HepG2 (cell line): ENCODE data around the gene PELI2. TPM values are rescaled to one million over a fixed set of nuclear protein-coding genes. Genes with fewer than 3 reads are reported as not detected.

Experiments used
- EEA1 ChIP-seq: sonication (generic); formaldehyde crosslinking; IDR thresholded peaks from 2 replicates; pipeline ENCODE4 v1.5.1; 2020; ENCODE audit warnings: mild to moderate bottlenecking, missing genetic modification reagents, borderline replicate concordance
- FOXK1 ChIP-seq: sonication (generic); formaldehyde crosslinking; IDR thresholded peaks from 2 replicates; pipeline ENCODE4 v1.4.0; 2020; ENCODE audit warnings: low read depth, missing genetic modification reagents, borderline replicate concordance
- HCFC1 ChIP-seq: fragments of 150-350 bp; IDR thresholded peaks from 2 replicates; pipeline ENCODE4 v1.6.1; 2014; ENCODE audit warnings: low read depth, low read length
- HIVEP1 ChIP-seq: sonication (generic); formaldehyde crosslinking; IDR thresholded peaks from 2 replicates; pipeline ENCODE4 v1.4.0; 2020; ENCODE audit warnings: mild to moderate bottlenecking, missing genetic modification reagents
- HNRNPLL ChIP-seq: fragments of 200-400 bp; formaldehyde crosslinking; IDR thresholded peaks from 2 replicates; pipeline ENCODE4 v1.6.1; 2017; ENCODE audit warnings: mild to moderate bottlenecking, low read depth, low read length; ENCODE audit not compliant: poor library complexity, severe bottlenecking
- KDM2A ChIP-seq: sonication (generic); formaldehyde crosslinking; IDR thresholded peaks from 2 replicates; pipeline ENCODE4 v1.4.0; 2020; ENCODE audit warnings: low read depth, missing genetic modification reagents, borderline replicate concordance
- KDM5B ChIP-seq: sonication (generic); formaldehyde crosslinking; IDR thresholded peaks from 2 replicates; pipeline ENCODE4 v1.4.0; 2020; ENCODE audit warnings: missing genetic modification reagents, mild to moderate bottlenecking, borderline replicate concordance
- LCORL ChIP-seq, 2 experiments: fragments of 450-650 bp in 1 of 2; sonication (generic) in 1 of 2; formaldehyde crosslinking in 1 of 2; IDR thresholded peaks; 2 replicates each; pipeline versions ENCODE4 v1.5.0 to v1.6.1; 2017 to 2020; ENCODE audit warnings: antibody characterized with exemption in 1 of 2, missing genetic modification reagents in 1 of 2
- MAFF ChIP-seq: IDR thresholded peaks from 2 replicates; pipeline ENCODE4 v1.6.1; 2011; ENCODE audit warnings: low read depth, low read length, improper control_type of control experiment
- PAF1 ChIP-seq: IDR thresholded peaks from 2 replicates; pipeline ENCODE4 v1.6.1; 2016; ENCODE audit warnings: missing genetic modification reagents, missing compliant biosample characterization
- SMC3 ChIP-seq: IDR thresholded peaks from 2 replicates; pipeline ENCODE4 v1.6.1; 2011; ENCODE audit warnings: low read length, improper control_type of control experiment
- SRSF1 ChIP-seq: fragments of 200-400 bp; formaldehyde crosslinking; optimal IDR thresholded peaks from 2 replicates; pipeline ENCODE3; 2017; ENCODE audit warnings: mild to moderate bottlenecking, low read depth, low read length, moderate library complexity
- STAG1 ChIP-seq: sonication (generic); formaldehyde crosslinking; IDR thresholded peaks from 2 replicates; pipeline ENCODE4 v1.4.0; 2020; ENCODE audit warnings: missing genetic modification reagents
- TCF7 ChIP-seq: sonication (generic); IDR thresholded peaks from 2 replicates; pipeline ENCODE4 v1.6.1; 2016; ENCODE audit warnings: antibody characterized with exemption, low read depth
- ZBTB38 ChIP-seq: sonication (generic); formaldehyde crosslinking; IDR thresholded peaks from 2 replicates; pipeline ENCODE4 v1.5.1; 2020; ENCODE audit warnings: mild to moderate bottlenecking, missing genetic modification reagents
- ZFP41 ChIP-seq: sonication (generic); formaldehyde crosslinking; IDR thresholded peaks from 2 replicates; pipeline ENCODE4 v1.4.0; 2020; ENCODE audit warnings: mild to moderate bottlenecking, missing genetic modification reagents, borderline replicate concordance
- ZNF33B ChIP-seq: sonication (generic); formaldehyde crosslinking; IDR thresholded peaks from 2 replicates; pipeline ENCODE4 v1.5.1; 2020; ENCODE audit warnings: mild to moderate bottlenecking, missing genetic modification reagents
- ZNF547 ChIP-seq: sonication (generic); formaldehyde crosslinking; IDR thresholded peaks from 2 replicates; pipeline ENCODE4 v1.5.1; 2020; ENCODE audit warnings: mild to moderate bottlenecking, missing genetic modification reagents
- ZNF674 ChIP-seq: sonication (generic); formaldehyde crosslinking; IDR thresholded peaks from 2 replicates; pipeline ENCODE4 v1.5.0; 2020; ENCODE audit warnings: low read depth, mild to moderate bottlenecking, missing genetic modification reagents
- polyA plus RNA-seq, 8 experiments: library from polyadenylated mRNA; depleted of rRNA in 3 of 8; stranded (reverse) in 7 of 8; unstranded in 1 of 8; fragments of >200 nt; fragmentation: Illumina TruSeq in 4 of 8; extraction: Trizol in 4 of 8; gene quantifications; 2 replicates each; pipeline versions ENCODE4 v1.2.1 to v1.2.3, GENCODE V29; 2011 to 2016; ENCODE audit warnings: low read depth in 4 of 8, missing spikeins in 1 of 8, mixed read lengths in 1 of 8; ENCODE audit not compliant: insufficient read depth in 1 of 8
- total RNA-seq, 5 experiments: library from RNA; depleted of rRNA; stranded (reverse); fragments of >200 nt; fragmentation: Illumina TruSeq; extraction: Trizol; gene quantifications; 2 replicates each; pipeline ENCODE4 v1.2.3, GENCODE V29; 2016; ENCODE audit warnings: low read depth in 1 of 5
- TF ChIP-seq, protein P1 (sequence below): sonication (generic); formaldehyde crosslinking; IDR thresholded peaks from 2 replicates; pipeline ENCODE4 v1.5.1; 2020; ENCODE audit warnings: missing genetic modification reagents, mild to moderate bottlenecking, borderline replicate concordance
- TF ChIP-seq, protein P2 (sequence below): sonication (generic); formaldehyde crosslinking; IDR thresholded peaks from 2 replicates; pipeline ENCODE4 v1.4.0; 2020; ENCODE audit warnings: missing genetic modification reagents
- TF ChIP-seq, protein P3 (sequence below): sonication (generic); formaldehyde crosslinking; IDR thresholded peaks from 2 replicates; pipeline ENCODE4 v1.4.0; 2020; ENCODE audit warnings: mild to moderate bottlenecking, missing genetic modification reagents
- TF ChIP-seq, protein P4 (sequence below): sonication (generic); formaldehyde crosslinking; IDR thresholded peaks from 2 replicates; pipeline ENCODE4 v1.5.0; 2020; ENCODE audit warnings: mild to moderate bottlenecking, missing genetic modification reagents

Gene PELI2
- total and polyA plus RNA-seq, 2 of the 13 experiments (the other 11 are each of a cell fraction or from before 2014, with no cell fraction given): 0.07 TPM; not detected in 1

DNA sequence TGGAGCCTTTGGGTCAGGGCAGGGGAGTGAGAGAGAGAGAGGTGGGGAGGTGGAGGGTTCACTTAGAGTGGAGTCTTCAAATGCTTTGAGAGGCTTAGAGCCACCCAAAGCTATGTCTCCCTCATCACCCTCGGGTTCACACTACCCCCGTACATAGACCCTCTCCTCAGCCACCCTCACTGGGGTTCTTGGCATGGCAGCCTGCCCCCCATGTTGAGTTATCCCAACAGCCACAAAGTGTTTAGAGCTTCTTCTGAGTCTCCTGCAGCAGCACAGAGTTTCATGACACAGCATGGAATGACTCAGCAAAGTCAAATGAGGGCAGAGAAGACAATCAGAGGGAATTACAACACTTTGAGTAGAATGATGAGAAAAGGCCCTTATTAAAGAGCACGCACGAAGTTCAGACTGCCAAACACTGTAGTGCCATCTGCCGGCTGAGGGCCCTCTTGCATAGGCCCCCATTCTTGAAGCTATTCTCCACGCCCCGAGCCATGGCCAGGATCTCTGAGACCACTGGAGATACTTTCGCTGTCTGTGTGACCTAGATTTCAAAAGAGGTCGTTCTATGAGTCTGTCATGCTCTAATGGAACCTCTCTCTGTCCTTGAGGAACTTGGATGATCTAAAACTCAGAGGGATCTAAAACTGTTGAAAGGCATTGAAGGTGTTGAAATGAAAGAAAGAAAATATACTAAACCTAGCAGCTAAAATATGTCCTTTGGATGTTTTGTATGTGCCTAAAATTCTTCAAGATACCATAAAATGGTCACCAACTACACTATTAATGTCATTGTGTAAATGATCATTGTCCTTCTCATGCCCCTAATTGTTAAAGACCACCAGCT, 221.9 kb downstream of the PELI2 start (continued):
- no peak for TF ChIP-seq SRSF1
- TF ChIP-seq, protein P1, sequence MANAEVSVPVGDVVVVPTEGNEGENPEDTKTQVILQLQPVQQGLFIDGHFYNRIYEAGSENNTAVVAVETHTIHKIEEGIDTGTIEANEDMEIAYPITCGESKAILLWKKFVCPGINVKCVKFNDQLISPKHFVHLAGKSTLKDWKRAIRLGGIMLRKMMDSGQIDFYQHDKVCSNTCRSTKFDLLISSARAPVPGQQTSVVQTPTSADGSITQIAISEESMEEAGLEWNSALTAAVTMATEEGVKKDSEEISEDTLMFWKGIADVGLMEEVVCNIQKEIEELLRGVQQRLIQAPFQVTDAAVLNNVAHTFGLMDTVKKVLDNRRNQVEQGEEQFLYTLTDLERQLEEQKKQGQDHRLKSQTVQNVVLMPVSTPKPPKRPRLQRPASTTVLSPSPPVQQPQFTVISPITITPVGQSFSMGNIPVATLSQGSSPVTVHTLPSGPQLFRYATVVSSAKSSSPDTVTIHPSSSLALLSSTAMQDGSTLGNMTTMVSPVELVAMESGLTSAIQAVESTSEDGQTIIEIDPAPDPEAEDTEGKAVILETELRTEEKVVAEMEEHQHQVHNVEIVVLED: no peak
- no peak for TF ChIP-seq ZNF33B (CRISPR knock-in tag)
- no peak for TF ChIP-seq LCORL (IDR thresholded peaks at IDR 0.05)
- no peak for TF ChIP-seq LCORL (CRISPR knock-in tag; IDR thresholded peaks at IDR 0.05)
- no peak for TF ChIP-seq HIVEP1 (CRISPR knock-in tag)
- TF ChIP-seq, protein P2, sequence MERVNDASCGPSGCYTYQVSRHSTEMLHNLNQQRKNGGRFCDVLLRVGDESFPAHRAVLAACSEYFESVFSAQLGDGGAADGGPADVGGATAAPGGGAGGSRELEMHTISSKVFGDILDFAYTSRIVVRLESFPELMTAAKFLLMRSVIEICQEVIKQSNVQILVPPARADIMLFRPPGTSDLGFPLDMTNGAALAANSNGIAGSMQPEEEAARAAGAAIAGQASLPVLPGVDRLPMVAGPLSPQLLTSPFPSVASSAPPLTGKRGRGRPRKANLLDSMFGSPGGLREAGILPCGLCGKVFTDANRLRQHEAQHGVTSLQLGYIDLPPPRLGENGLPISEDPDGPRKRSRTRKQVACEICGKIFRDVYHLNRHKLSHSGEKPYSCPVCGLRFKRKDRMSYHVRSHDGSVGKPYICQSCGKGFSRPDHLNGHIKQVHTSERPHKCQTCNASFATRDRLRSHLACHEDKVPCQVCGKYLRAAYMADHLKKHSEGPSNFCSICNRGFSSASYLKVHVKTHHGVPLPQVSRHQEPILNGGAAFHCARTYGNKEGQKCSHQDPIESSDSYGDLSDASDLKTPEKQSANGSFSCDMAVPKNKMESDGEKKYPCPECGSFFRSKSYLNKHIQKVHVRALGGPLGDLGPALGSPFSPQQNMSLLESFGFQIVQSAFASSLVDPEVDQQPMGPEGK: no peak
- no peak for TF ChIP-seq ZFP41 (CRISPR knock-in tag)
- no peak for TF ChIP-seq PAF1 (CRISPR knock-in tag)
- TF ChIP-seq STAG1 (CRISPR knock-in tag): peak; percentile 75
- TF ChIP-seq ZBTB38: no peak
- TF ChIP-seq MAFF: peak; percentile 45; the same call in 1 of the 2 replicates
- TF ChIP-seq HNRNPLL: no peak
- TF ChIP-seq KDM2A (CRISPR knock-in tag): no peak
- TF ChIP-seq, protein P3, sequence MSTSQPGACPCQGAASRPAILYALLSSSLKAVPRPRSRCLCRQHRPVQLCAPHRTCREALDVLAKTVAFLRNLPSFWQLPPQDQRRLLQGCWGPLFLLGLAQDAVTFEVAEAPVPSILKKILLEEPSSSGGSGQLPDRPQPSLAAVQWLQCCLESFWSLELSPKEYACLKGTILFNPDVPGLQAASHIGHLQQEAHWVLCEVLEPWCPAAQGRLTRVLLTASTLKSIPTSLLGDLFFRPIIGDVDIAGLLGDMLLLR: no peak
- no peak for TF ChIP-seq TCF7
- no peak for TF ChIP-seq HCFC1
- TF ChIP-seq, protein P4, sequence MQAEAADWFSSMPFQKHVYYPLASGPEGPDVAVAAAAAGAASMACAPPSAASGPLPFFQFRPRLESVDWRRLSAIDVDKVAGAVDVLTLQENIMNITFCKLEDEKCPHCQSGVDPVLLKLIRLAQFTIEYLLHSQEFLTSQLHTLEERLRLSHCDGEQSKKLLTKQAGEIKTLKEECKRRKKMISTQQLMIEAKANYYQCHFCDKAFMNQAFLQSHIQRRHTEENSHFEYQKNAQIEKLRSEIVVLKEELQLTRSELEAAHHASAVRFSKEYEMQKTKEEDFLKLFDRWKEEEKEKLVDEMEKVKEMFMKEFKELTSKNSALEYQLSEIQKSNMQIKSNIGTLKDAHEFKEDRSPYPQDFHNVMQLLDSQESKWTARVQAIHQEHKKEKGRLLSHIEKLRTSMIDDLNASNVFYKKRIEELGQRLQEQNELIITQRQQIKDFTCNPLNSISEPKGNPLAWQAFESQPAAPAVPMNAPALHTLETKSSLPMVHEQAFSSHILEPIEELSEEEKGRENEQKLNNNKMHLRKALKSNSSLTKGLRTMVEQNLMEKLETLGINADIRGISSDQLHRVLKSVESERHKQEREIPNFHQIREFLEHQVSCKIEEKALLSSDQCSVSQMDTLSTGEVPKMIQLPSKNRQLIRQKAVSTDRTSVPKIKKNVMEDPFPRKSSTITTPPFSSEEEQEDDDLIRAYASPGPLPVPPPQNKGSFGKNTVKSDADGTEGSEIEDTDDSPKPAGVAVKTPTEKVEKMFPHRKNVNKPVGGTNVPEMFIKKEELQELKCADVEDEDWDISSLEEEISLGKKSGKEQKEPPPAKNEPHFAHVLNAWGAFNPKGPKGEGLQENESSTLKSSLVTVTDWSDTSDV (CRISPR knock-in tag): no peak
- no peak for TF ChIP-seq FOXK1 (CRISPR knock-in tag)
- no peak for TF ChIP-seq ZNF674 (CRISPR knock-in tag)
- TF ChIP-seq ZNF547 (CRISPR knock-in tag): no peak
- TF ChIP-seq SMC3: peak; percentile 83
- no peak for TF ChIP-seq EEA1 (CRISPR knock-in tag)
- no peak for TF ChIP-seq KDM5B
